RWPE2 (cell line): ENCODE results near the gene PRMT7.

ENCODE experiments used
- ATAC-seq: fragments of 200-7000 bp; cut with Tn5 transposase; 3 replicates; pipeline ENCODE4 v1.9.1; 2021; ENCODE audit warnings: low read depth
- DNase-seq: peaks from one replicate; pipeline ENCODE4 v3.0.0-alpha.2; 2020; ENCODE audit warnings: low spot score
- H3K27ac ChIP-seq: fragments of 450-650 bp; 2 replicates; pipeline ENCODE4 v1.5.1; 2017; ENCODE audit warnings: mild to moderate bottlenecking; ENCODE audit not compliant: poor library complexity, severe bottlenecking
- H3K27me3 ChIP-seq: fragments of 250-450 bp; sonication (Bioruptor Pico); 2 replicates; pipeline ENCODE4 v1.5.1; 2021; ENCODE audit warnings: mild to moderate bottlenecking, moderate library complexity; ENCODE audit not compliant: insufficient read depth, poor library complexity, severe bottlenecking
- H3K36me3 ChIP-seq: fragments of 250-450 bp; sonication (Bioruptor Pico); 2 replicates; pipeline ENCODE4 v1.5.1; 2020; ENCODE audit warnings: low read depth, mild to moderate bottlenecking, moderate library complexity
- H3K4me1 ChIP-seq: fragments of 250-450 bp; sonication (Bioruptor Pico); 2 replicates; pipeline ENCODE4 v1.5.1; 2021; ENCODE audit warnings: mild to moderate bottlenecking, moderate library complexity; ENCODE audit not compliant: insufficient read depth, poor library complexity, severe bottlenecking
- H3K4me3 ChIP-seq: fragments of 250-450 bp; sonication (Bioruptor Pico); 2 replicates; pipeline ENCODE4 v1.5.1; 2021; ENCODE audit warnings: mild to moderate bottlenecking, moderate library complexity; ENCODE audit not compliant: severe bottlenecking
- H3K9me3 ChIP-seq: fragments of 250-450 bp; sonication (Bioruptor Pico); 2 replicates; pipeline ENCODE4 v1.5.1; 2021; ENCODE audit warnings: mild to moderate bottlenecking, moderate library complexity; ENCODE audit not compliant: severe bottlenecking
- TF ChIP-seq, protein P1 (sequence below): fragments of 450-650 bp; IDR thresholded peaks from one replicate; pipeline ENCODE4 v1.5.1; 2017; ENCODE audit warnings: mild to moderate bottlenecking, moderate library complexity; ENCODE audit not compliant: poor library complexity, severe bottlenecking

PRMT7 gene

DNA sequence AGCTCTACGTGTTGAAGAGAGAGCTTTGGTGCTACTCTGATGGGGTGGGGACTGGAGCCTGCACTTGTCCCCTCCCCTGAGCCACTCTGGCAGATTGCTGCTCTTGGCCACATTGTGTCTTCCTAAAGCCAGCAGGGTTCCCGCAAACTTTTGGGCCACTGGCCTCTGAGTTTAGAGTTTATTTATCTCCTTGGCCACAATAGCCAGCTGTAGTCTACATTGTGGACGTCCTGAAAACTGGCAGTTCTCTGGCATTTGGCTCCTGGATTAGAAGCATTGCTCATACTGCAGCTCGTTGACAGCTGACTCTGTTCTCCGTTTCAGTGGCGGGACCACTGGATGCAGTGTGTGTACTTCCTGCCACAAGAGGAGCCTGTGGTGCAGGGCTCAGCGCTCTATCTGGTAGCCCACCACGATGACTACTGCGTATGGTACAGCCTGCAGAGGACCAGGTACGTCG, 34.6 kb downstream of the PRMT7 start:
- H3K36me3 ChIP-seq: peaks cover 71% of the 10 kb centered on the region
- H3K9me3 ChIP-seq: no peaks in the 10 kb centered on the region
- no peak for DNase-seq
- H3K27ac ChIP-seq: no peak overlapping the region
- no peaks in the 10 kb centered on the region for H3K4me1 ChIP-seq
- ATAC-seq: no peak
- TF ChIP-seq, protein P1, sequence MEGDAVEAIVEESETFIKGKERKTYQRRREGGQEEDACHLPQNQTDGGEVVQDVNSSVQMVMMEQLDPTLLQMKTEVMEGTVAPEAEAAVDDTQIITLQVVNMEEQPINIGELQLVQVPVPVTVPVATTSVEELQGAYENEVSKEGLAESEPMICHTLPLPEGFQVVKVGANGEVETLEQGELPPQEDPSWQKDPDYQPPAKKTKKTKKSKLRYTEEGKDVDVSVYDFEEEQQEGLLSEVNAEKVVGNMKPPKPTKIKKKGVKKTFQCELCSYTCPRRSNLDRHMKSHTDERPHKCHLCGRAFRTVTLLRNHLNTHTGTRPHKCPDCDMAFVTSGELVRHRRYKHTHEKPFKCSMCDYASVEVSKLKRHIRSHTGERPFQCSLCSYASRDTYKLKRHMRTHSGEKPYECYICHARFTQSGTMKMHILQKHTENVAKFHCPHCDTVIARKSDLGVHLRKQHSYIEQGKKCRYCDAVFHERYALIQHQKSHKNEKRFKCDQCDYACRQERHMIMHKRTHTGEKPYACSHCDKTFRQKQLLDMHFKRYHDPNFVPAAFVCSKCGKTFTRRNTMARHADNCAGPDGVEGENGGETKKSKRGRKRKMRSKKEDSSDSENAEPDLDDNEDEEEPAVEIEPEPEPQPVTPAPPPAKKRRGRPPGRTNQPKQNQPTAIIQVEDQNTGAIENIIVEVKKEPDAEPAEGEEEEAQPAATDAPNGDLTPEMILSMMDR: no peak
- no peak overlapping the region for H3K4me3 ChIP-seq
- no peaks in the 10 kb centered on the region for H3K27me3 ChIP-seq

DNA sequence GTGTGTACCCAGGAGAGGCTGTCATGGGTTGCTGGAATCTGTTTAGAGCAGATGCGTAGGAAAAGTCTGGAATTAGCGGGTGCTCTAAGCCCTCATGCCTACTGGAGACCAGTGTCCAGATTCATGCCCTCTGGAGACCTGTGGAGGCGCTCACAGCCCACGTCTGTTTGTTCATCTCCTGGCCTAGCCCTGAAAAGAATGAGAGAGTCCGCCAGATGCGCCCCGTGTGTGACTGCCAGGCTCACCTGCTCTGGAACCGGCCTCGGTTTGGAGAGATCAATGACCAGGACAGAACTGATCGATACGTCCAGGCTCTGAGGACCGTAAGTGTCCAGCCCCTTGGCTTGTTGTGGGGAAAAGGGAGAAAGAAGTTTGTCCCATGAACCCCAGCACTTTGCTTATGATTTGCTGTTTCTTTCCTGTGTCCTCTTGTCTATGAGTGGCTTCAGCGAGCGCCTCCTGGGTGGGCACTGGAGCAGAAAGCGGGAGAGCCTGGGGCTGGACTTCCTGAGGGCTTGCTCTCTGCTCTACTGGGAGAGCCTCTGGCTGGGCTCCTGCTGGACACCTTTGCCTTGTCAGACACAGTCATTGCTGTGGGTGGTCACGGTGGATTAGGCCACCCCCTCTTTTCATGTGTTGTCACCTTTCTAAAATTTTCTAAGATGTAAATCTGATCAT, 35.3 kb downstream of the PRMT7 start:
- DNase-seq: no peak
- H3K27me3 ChIP-seq: no peaks in the 10 kb centered on the region
- no peak for ATAC-seq
- no peak overlapping the region for H3K27ac ChIP-seq
- H3K4me3 ChIP-seq: no peak overlapping the region
- H3K9me3 ChIP-seq: no peaks in the 10 kb centered on the region
- peaks cover 68% of the 10 kb centered on the region for H3K36me3 ChIP-seq
- no peaks in the 10 kb centered on the region for H3K4me1 ChIP-seq
- TF ChIP-seq, protein P1: no peak

DNA sequence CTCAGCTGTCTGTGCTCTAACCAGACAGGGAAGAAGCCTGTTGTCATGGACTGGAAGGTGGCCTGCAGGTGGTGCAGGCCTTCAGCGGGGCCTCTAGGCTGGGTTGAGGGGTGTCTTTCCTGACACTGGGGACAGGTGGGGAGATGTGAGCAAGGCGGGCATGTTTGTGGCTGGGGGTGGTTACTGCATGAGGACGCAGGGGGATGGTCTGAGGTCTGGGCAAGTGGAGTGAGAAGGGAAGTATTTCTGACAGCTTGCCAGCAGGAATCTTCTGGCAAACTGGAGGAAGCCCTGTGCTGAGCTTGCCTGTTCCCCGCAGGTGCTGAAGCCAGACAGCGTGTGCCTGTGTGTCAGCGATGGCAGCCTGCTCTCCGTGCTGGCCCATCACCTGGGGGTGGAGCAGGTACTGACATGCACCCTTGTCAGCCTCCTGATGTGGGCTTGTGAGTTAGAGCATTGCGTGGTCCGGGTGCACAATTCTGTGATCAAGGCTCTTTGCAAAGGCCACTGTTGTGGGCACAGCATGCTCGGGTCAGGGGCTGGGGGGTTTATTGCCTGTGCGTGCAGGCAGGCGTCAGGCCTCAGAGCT, 36.2 kb downstream of the PRMT7 start:
- H3K4me3 ChIP-seq: no peak overlapping the region
- no peaks in the 10 kb centered on the region for H3K4me1 ChIP-seq
- no peak overlapping the region for H3K27ac ChIP-seq
- H3K27me3 ChIP-seq: no peaks in the 10 kb centered on the region
- H3K9me3 ChIP-seq: no peaks in the 10 kb centered on the region
- peaks cover 59% of the 10 kb centered on the region for H3K36me3 ChIP-seq
- DNase-seq (no peak), ATAC-seq (no peak)
- TF ChIP-seq, protein P1: no peak

DNA sequence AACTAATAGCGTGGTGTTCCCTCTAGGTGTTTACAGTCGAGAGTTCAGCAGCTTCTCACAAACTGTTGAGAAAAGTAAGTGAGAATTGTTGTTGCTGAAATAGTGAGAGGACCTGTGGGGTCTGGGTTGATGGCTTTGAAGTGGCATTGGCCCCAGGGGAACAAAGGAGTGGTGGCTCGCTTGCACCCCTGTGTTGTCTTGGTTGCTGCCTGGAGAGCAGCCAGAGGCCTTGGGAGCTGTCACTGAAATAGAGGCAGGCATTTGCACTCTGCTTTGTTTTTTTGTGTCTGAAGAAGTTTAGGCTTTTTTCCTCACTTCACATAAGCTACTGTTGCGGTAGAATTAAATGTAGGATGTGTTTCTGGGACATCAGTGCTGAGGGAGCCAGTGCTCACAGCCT, 36.8 kb downstream of the PRMT7 start:
- Histone ChIP-seq H3K9me3 (no peaks in the 10 kb centered on the region), H3K36me3 (peaks cover 59% of the 10 kb centered on the region), H3K27me3 (no peaks in the 10 kb centered on the region), H3K4me1 (no peaks in the 10 kb centered on the region), H3K4me3 (no peak overlapping the region), H3K27ac (no peak overlapping the region)
- TF ChIP-seq, protein P1: no peak
- ATAC-seq (no peak), DNase-seq (no peak)
